ENCODE results near the gene LRRC47.

LRRC47 gene

GRCh38 chr1:3736131-3736561 lies 60.2 kb downstream of the LRRC47 start:
- Histone ChIP-seq H3K79me1 (ENCODE audit: low read depth, low read length) (peaks cover 2% of the 10 kb centered on the region), H2BK5ac (ENCODE audit: low read length) (no peak overlapping the region), H3K4me1 (ENCODE audit: control insufficient read depth in 2 of 2, insufficient read depth in 1 of 2, low read depth in 1 of 2, low read length in 2 of 2) (peaks cover 13 to 18% of the 10 kb centered on the region in 2 donors), H3K27ac (replicated peaks; ENCODE audit: low read length) (no peak overlapping the region), H3K9me3 (replicated peaks in 1 of 2; ENCODE audit: control insufficient read depth in 2 of 2, insufficient read depth in 1 of 2, low read depth in 1 of 2, low read length in 2 of 2) (no peaks in the 10 kb centered on the region), H3K18ac (ENCODE audit: low read length) (no peak overlapping the region), H3K27me3 (ENCODE audit: control insufficient read depth in 3 of 3, insufficient read depth in 3 of 3, low read depth in 1 of 3, low read length in 3 of 3) (no peaks in the 10 kb centered on the region), H3K36me3 (replicated peaks in 1 of 2; ENCODE audit: control insufficient read depth in 2 of 2, insufficient read depth in 2 of 2, low read length in 2 of 2) (peaks cover 34 to 70% of the 10 kb centered on the region in 2 donors), H2AK5ac (ENCODE audit: low read depth, low read length) (no peak overlapping the region), H3K23ac (ENCODE audit: low read depth, low read length, poor library complexity) (no peak overlapping the region), H4K91ac (ENCODE audit: low read depth, low read length, poor library complexity) (no peak overlapping the region), H3K4me2 (ENCODE audit: insufficient read depth, low read length, poor library complexity, severe bottlenecking) (no peak overlapping the region), H2BK15ac (ENCODE audit: low read length) (no peak overlapping the region), H3K9ac (ENCODE audit: low read depth, low read length, poor library complexity) (no peak overlapping the region), H3K4ac (ENCODE audit: low read length) (no peak overlapping the region), H3K14ac (ENCODE audit: low read length) (no peak overlapping the region), H2AFZ (ENCODE audit: low read length) (no peak overlapping the region), H3K4me3 (ENCODE audit: low read length in 2 of 2) (no peak overlapping the region), H4K8ac (ENCODE audit: low read depth, low read length) (no peak overlapping the region), H2BK120ac (ENCODE audit: low read depth, low read length) (no peak overlapping the region), H2BK12ac (ENCODE audit: low read length) (no peak overlapping the region)
- no CpG with 5 or more reads among the region's 13 CpGs for WGBS, 2 donors (ENCODE audit: extremely low coverage in 2 of 2, insufficient read length in 2 of 2, insufficient replicate concordance in 1 of 2)
- DNase-seq (ENCODE audit: low spot score) = no peak

- no peak overlapping the region for H3K23ac ChIP-seq (ENCODE audit: low read depth, low read length, poor library complexity)
- no peak overlapping the region for H3K4ac ChIP-seq (ENCODE audit: low read length)
- no peak for DNase-seq (ENCODE audit: low spot score)
- no peaks in the 10 kb centered on the region for H3K27me3 ChIP-seq (ENCODE audit: control insufficient read depth in 3 of 3, insufficient read depth in 3 of 3, low read depth in 1 of 3, low read length in 3 of 3)
- H3K79me1 ChIP-seq (ENCODE audit: low read depth, low read length) = peaks cover 2% of the 10 kb centered on the region
- peaks cover 13 to 18% of the 10 kb centered on the region in 2 donors for H3K4me1 ChIP-seq (ENCODE audit: control insufficient read depth in 2 of 2, insufficient read depth in 1 of 2, low read depth in 1 of 2, low read length in 2 of 2)
- no peak overlapping the region for H3K27ac ChIP-seq (replicated peaks; ENCODE audit: low read length)
- H2AFZ ChIP-seq (ENCODE audit: low read length) = no peak overlapping the region
- no peak overlapping the region for H2BK15ac ChIP-seq (ENCODE audit: low read length)
- H3K4me2 ChIP-seq (ENCODE audit: insufficient read depth, low read length, poor library complexity, severe bottlenecking) = no peak overlapping the region
- no CpG with 5 or more reads among the region's 13 CpGs for WGBS, 2 donors (ENCODE audit: extremely low coverage in 2 of 2, insufficient read length in 2 of 2, insufficient replicate concordance in 1 of 2)
- H3K4me3 ChIP-seq (ENCODE audit: low read length in 2 of 2) = no peak overlapping the region
- H3K14ac ChIP-seq (ENCODE audit: low read length) = no peak overlapping the region
- no peak overlapping the region for H2BK5ac ChIP-seq (ENCODE audit: low read length)
- no peak overlapping the region for H2BK12ac ChIP-seq (ENCODE audit: low read length)
- H4K8ac ChIP-seq (ENCODE audit: low read depth, low read length) = no peak overlapping the region
- no peak overlapping the region for H4K91ac ChIP-seq (ENCODE audit: low read depth, low read length, poor library complexity)
- H3K36me3 ChIP-seq (replicated peaks in 1 of 2; ENCODE audit: control insufficient read depth in 2 of 2, insufficient read depth in 2 of 2, low read length in 2 of 2) = peaks cover 34 to 65% of the 10 kb centered on the region in 2 donors
- no peak overlapping the region for H3K18ac ChIP-seq (ENCODE audit: low read length)
- H3K9ac ChIP-seq (ENCODE audit: low read depth, low read length, poor library complexity) = no peak overlapping the region
- no peak overlapping the region for H2AK5ac ChIP-seq (ENCODE audit: low read depth, low read length)
- H3K9me3 ChIP-seq (replicated peaks in 1 of 2; ENCODE audit: control insufficient read depth in 2 of 2, insufficient read depth in 1 of 2, low read depth in 1 of 2, low read length in 2 of 2) = no peaks in the 10 kb centered on the region
- no peak overlapping the region for H2BK120ac ChIP-seq (ENCODE audit: low read depth, low read length)
These were observed 60.6 kb downstream of the LRRC47 start for GRCh38 chr1:3735688-3736087.

GRCh38 chr1:3735027-3735681 lies 61.1 kb downstream of the LRRC47 start:
- H2BK5ac ChIP-seq (ENCODE audit: low read length) = no peak overlapping the region
- H3K79me1 ChIP-seq (ENCODE audit: low read depth, low read length) = peaks cover 2% of the 10 kb centered on the region
- no peak overlapping the region for H3K18ac ChIP-seq (ENCODE audit: low read length)
- H3K4me1 ChIP-seq (ENCODE audit: control insufficient read depth in 2 of 2, insufficient read depth in 1 of 2, low read depth in 1 of 2, low read length in 2 of 2) = peaks cover 13 to 18% of the 10 kb centered on the region in 2 donors
- no peak overlapping the region for H3K23ac ChIP-seq (ENCODE audit: low read depth, low read length, poor library complexity)
- no peak overlapping the region for H3K4me3 ChIP-seq (ENCODE audit: low read length in 2 of 2)
- H2BK12ac ChIP-seq (ENCODE audit: low read length) = no peak overlapping the region
- H2AFZ ChIP-seq (ENCODE audit: low read length) = no peak overlapping the region
- no CpG with 5 or more reads among the region's 12 CpGs for WGBS, 2 donors (ENCODE audit: extremely low coverage in 2 of 2, insufficient read length in 2 of 2, insufficient replicate concordance in 1 of 2)
- DNase-seq (ENCODE audit: low spot score) = no peak
- peak overlapping the region; percentile 31 for H2BK120ac ChIP-seq (ENCODE audit: low read depth, low read length)
- H3K14ac ChIP-seq (ENCODE audit: low read length) = no peak overlapping the region
- no peak overlapping the region for H2AK5ac ChIP-seq (ENCODE audit: low read depth, low read length)
- H3K27ac ChIP-seq (replicated peaks; ENCODE audit: low read length) = no peak overlapping the region
- no peak overlapping the region for H2BK15ac ChIP-seq (ENCODE audit: low read length)
- H3K4me2 ChIP-seq (ENCODE audit: insufficient read depth, low read length, poor library complexity, severe bottlenecking) = no peak overlapping the region
- H4K91ac ChIP-seq (ENCODE audit: low read depth, low read length, poor library complexity) = no peak overlapping the region
- H3K27me3 ChIP-seq (ENCODE audit: control insufficient read depth in 3 of 3, insufficient read depth in 3 of 3, low read depth in 1 of 3, low read length in 3 of 3) = no peaks in the 10 kb centered on the region
- H3K36me3 ChIP-seq (replicated peaks in 1 of 2; ENCODE audit: control insufficient read depth in 2 of 2, insufficient read depth in 2 of 2, low read length in 2 of 2) = peaks cover 33 to 60% of the 10 kb centered on the region in 2 donors
- H3K9me3 ChIP-seq (replicated peaks in 1 of 2; ENCODE audit: control insufficient read depth in 2 of 2, insufficient read depth in 1 of 2, low read depth in 1 of 2, low read length in 2 of 2) = no peaks in the 10 kb centered on the region
- H4K8ac ChIP-seq (ENCODE audit: low read depth, low read length) = no peak overlapping the region
- H3K9ac ChIP-seq (ENCODE audit: low read depth, low read length, poor library complexity) = no peak overlapping the region
- no peak overlapping the region for H3K4ac ChIP-seq (ENCODE audit: low read length)

- Histone ChIP-seq H3K23ac (ENCODE audit: low read depth, low read length, poor library complexity) (no peak overlapping the region), H3K4me3 (ENCODE audit: low read length in 2 of 2) (no peak overlapping the region), H3K79me1 (ENCODE audit: low read depth, low read length) (peaks cover 2% of the 10 kb centered on the region), H2BK120ac (ENCODE audit: low read depth, low read length) (peak overlapping the region; percentile 31), H3K9me3 (replicated peaks in 1 of 2; ENCODE audit: control insufficient read depth in 2 of 2, insufficient read depth in 1 of 2, low read depth in 1 of 2, low read length in 2 of 2) (no peaks in the 10 kb centered on the region), H3K18ac (ENCODE audit: low read length) (no peak overlapping the region), H4K8ac (ENCODE audit: low read depth, low read length) (no peak overlapping the region), H3K9ac (ENCODE audit: low read depth, low read length, poor library complexity) (no peak overlapping the region), H3K27me3 (ENCODE audit: control insufficient read depth in 3 of 3, insufficient read depth in 3 of 3, low read depth in 1 of 3, low read length in 3 of 3) (no peaks in the 10 kb centered on the region), H2AFZ (ENCODE audit: low read length) (no peak overlapping the region), H4K91ac (ENCODE audit: low read depth, low read length, poor library complexity) (no peak overlapping the region), H3K27ac (replicated peaks; ENCODE audit: low read length) (no peak overlapping the region), H2BK12ac (ENCODE audit: low read length) (peak overlapping the region; percentile 10), H3K4me1 (ENCODE audit: control insufficient read depth in 2 of 2, insufficient read depth in 1 of 2, low read depth in 1 of 2, low read length in 2 of 2) (peaks cover 13 to 18% of the 10 kb centered on the region in 2 donors), H3K36me3 (replicated peaks in 1 of 2; ENCODE audit: control insufficient read depth in 2 of 2, insufficient read depth in 2 of 2, low read length in 2 of 2) (peaks cover 28 to 55% of the 10 kb centered on the region in 2 donors), H2AK5ac (ENCODE audit: low read depth, low read length) (no peak overlapping the region), H3K4me2 (ENCODE audit: insufficient read depth, low read length, poor library complexity, severe bottlenecking) (no peak overlapping the region), H2BK15ac (ENCODE audit: low read length) (no peak overlapping the region), H2BK5ac (ENCODE audit: low read length) (no peak overlapping the region), H3K4ac (ENCODE audit: low read length) (no peak overlapping the region), H3K14ac (ENCODE audit: low read length) (no peak overlapping the region)
- DNase-seq (ENCODE audit: low spot score) = no peak
- WGBS, 2 donors (ENCODE audit: extremely low coverage in 2 of 2, insufficient read length in 2 of 2, insufficient replicate concordance in 1 of 2) = no CpG with 5 or more reads among the region's 16 CpGs
These were observed 61.7 kb downstream of the LRRC47 start for GRCh38 chr1:3734602-3735001.

Measured in neuronal stem cell (in vitro differentiated cells).